Measurements from ENCODE around the gene EIF2AK3.
"Not testable (repeated sequence)": the region's sequence is repeated elsewhere in the genome, so short reads cannot be mapped to it uniquely, and the experiment has no call there.

The EIF2AK3 gene

GRCh38 chr2:88556026-88556425, 71.2 kb downstream of the EIF2AK3 start:
- DNase-seq (ENCODE audit: low read depth) = no peak
- no peak overlapping the region for H3K4me3 ChIP-seq (ENCODE audit: low read depth, low read length)
- TF ChIP-seq CTCF (IDR thresholded peaks at IDR 0.05; ENCODE audit: low read depth, low read length, missing control alignments) = no peak

GRCh38 chr2:88554189-88554588, 73.1 kb downstream of the EIF2AK3 start:
- TF ChIP-seq CTCF (IDR thresholded peaks at IDR 0.05; ENCODE audit: low read depth, low read length, missing control alignments) = peak; percentile 8
- H3K4me3 ChIP-seq (ENCODE audit: low read depth, low read length) = no peak overlapping the region
- no peak for DNase-seq (ENCODE audit: low read depth)

- DNase-seq (ENCODE audit: low read depth) = no peak
- no peak for TF ChIP-seq CTCF (IDR thresholded peaks at IDR 0.05; ENCODE audit: low read depth, low read length, missing control alignments)
- H3K4me3 ChIP-seq (ENCODE audit: low read depth, low read length) = no peak overlapping the region
Observed at GRCh38 chr2:88549616-88550292, 77.5 kb downstream of the EIF2AK3 start.

- not testable (repeated sequence) for DNase-seq (ENCODE audit: low read depth); H3K4me3 ChIP-seq (ENCODE audit: low read depth, low read length)
Observed at GRCh38 chr2:88546291-88546690, 81.0 kb downstream of the EIF2AK3 start.

GRCh38 chr2:88545118-88545517, 82.1 kb downstream of the EIF2AK3 start:
- DNase-seq (ENCODE audit: low read depth) = peak; percentile 26
- no peak overlapping the region for H3K4me3 ChIP-seq (ENCODE audit: low read depth, low read length)
- TF ChIP-seq CTCF (IDR thresholded peaks at IDR 0.05; ENCODE audit: low read depth, low read length, missing control alignments) = no peak

GRCh38 chr2:88543541-88544057, 83.7 kb downstream of the EIF2AK3 start:
- no peak overlapping the region for H3K4me3 ChIP-seq (ENCODE audit: low read depth, low read length)
- DNase-seq (ENCODE audit: low read depth) = no peak
- no peak for TF ChIP-seq CTCF (IDR thresholded peaks at IDR 0.05; ENCODE audit: low read depth, low read length, missing control alignments)

- DNase-seq (ENCODE audit: low read depth) = no peak
- no peak for TF ChIP-seq CTCF (IDR thresholded peaks at IDR 0.05; ENCODE audit: low read depth, low read length, missing control alignments)
Observed at GRCh38 chr2:88542668-88543067, 84.6 kb downstream of the EIF2AK3 start.

More at GRCh38 chr2:88542668-88543067, 84.6 kb downstream of the EIF2AK3 start:
- H3K4me3 ChIP-seq (ENCODE audit: low read depth, low read length) = no peak overlapping the region

All from GM12864 (cell line).